HG03342 (cell line): ENCODE results near the gene CD226.
"Not testable (repeated sequence)": the region's sequence is repeated elsewhere in the genome, so short reads cannot be mapped to it uniquely, and the experiment has no call there.

Source experiments
- ATAC-seq: cut with Tn5 transposase; IDR thresholded peaks from one replicate; pipeline ENCODE4 v1.9.1; 2021; ENCODE audit warnings: mild to moderate bottlenecking, moderate library complexity; ENCODE audit not compliant: unreplicated experiment

CD226 gene

DNA sequence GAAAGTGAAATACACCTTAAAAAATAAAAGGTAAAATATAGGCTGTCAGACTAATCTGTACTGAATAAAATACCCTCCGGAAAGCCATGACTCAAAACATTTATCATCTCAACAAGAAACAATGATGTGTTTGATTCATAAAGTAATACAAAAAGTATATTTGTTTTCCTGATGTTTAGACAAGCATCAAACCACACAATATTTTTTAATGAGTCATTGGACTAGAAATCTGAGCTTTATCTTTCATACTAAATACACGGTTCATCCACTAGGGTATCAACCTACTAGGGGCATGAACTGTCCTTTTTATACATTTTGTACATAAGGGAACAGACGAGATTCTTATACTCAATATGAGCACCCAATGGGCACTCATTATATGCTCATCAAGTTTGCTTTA lies 31.3 kb downstream of the CD226 start:
- no peak for ATAC-seq

DNA sequence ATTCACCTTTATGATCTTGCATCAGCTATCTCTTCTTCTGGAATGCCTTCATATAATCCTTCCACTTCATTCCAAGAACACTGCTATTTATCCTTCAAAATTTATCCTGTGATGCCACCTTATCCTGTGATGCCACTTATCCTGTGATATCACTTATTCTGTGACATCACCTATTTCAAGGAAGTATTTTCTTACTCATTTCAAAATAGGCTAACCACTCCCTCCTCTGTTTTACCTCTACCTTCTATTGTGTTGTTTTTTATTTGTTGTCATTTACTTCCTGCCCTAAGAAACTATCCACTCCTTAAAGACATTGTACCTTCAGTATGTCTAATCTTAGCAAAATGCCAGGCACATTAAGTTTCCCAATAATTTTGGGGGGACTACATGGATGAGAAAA lies 38.8 kb downstream of the CD226 start:
- no peak for ATAC-seq

DNA sequence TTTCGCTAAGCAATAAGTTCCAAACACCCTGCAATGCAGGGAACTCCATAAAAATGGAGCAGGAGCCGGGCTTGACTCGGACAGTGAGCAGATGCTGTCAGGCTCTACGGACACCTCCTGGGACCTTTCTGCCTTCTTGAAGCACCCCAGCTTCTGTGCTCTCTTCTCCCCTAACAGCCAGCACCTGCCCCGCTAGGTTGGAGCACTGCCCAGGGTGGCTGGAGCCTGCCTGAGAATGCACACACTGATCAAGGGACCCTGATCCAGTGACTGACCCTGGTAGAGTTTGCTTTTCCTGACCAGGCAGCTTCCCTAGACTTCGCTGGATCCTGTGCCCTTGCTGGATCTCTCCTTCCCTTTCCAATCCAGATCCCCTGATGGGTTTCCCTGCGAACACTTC lies 40.9 kb downstream of the CD226 start:
- ATAC-seq, result no peak

DNA sequence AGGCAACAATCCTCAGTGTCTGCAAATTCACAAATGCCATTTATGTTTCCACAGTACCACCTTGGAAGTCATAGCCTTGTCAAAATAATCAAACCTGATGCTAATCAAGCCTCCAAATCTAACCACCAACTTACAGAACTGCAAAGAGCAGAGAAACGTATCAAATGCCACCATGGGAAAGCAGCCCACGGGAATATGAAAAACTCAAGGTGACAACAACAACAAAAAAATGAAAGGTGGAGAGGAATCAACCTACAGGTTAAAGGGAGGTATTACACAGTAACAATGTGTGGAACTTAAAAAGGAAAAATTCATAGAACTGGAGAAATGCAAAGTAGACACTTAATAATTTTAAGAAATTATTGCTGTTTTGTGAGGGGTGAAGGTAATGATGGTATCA lies 46.7 kb downstream of the CD226 start:
- ATAC-seq, result no peak

DNA sequence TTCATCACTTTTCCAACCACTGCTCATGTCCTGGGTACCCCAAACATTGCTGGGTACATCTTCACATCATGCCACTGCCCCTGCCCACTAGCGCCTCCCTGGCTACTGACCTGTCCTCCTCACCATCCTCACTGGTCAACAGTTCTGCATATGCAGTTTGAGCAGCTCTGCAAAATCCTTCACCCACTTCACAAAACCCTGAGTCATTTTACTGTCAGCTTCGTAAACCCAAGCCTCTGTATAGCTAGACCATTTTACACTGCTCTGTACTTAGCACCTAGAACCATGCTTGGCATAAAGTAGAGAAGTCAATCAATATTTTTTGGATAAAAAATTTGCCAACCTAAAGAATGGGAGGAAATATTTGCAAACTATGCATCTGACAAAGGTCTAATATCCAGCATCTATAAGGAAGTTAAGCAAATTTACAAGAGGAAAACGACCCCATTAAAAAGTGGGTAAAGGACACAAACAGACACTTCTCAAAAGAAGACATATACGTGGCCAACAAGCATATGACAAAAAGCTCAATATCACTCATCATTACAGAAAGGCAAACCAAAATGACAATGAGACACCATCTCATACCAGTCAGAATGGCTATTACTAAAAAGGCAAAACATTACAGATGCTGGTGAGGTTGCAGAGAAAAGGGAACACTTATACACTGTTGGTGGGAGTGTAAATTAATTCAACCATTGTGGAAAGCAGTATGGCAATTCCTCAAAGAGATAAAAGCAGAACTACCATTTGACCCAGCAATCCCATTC lies 48.3 kb downstream of the CD226 start:
- ATAC-seq, result not testable (repeated sequence)

DNA sequence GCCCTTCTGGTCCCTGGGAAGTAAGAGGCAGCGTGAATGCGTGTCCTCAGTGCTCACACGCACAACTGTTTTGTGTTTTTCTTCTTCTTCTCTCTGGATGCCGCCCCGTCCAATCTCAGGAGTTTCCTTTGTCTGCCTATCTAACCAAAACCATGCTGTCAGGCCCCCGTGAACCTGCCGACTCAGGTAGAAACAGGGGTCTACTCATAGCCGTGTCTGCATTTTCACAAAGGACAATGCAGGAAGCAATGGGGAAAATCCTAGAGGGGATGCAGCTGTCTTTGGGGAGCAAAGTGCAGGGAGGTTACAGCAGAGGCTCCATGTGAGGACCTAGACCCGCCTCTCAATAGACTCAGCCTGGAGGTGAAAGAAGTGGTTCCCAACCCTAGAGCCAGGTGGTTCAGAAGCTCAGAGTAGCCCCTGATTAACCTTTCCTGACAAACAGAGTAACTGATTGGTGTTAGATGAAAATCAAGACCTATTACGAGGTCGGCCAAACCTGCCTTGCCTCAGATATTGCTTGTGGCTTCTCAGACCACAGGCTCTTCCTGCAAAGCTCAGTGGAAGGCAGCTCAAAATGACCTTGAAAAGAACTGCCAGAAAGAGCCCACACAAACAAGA lies 49.3 kb downstream of the CD226 start:
- ATAC-seq, result peak; percentile 34

DNA sequence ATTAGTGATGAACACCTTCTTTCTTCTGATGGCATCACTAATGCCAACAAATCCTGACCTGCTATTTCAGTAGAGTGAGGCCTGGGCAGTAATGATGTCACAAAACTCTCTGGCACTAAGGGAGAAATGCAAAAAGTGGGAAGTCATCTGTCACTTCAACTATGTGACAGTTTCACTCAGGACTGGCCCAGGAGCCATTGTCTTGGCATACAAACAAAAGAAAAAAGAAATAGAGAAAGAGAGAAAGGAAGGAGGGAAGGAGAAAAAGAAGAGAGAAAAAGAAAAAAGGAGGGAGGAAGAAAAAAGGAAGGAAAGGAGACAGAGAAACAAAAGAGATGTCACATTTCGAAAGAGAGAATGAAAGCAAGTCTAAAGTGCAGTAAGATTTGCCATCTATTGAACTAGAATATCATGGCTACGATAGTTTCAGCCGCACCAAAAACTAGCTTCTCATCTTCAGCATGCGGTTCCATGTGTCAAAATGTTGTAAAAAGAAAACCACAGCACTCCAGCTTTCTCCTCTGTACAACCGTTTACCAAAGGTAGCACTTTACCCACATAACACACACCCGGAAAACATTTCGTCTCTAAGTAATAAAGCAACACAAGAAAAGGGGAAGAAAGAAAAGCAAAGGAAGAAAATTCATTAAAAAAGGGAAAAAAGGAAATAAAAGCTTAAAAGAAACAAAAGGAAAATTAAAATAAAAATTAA lies 50.1 kb downstream of the CD226 start:
- ATAC-seq, result peak; percentile 37

DNA sequence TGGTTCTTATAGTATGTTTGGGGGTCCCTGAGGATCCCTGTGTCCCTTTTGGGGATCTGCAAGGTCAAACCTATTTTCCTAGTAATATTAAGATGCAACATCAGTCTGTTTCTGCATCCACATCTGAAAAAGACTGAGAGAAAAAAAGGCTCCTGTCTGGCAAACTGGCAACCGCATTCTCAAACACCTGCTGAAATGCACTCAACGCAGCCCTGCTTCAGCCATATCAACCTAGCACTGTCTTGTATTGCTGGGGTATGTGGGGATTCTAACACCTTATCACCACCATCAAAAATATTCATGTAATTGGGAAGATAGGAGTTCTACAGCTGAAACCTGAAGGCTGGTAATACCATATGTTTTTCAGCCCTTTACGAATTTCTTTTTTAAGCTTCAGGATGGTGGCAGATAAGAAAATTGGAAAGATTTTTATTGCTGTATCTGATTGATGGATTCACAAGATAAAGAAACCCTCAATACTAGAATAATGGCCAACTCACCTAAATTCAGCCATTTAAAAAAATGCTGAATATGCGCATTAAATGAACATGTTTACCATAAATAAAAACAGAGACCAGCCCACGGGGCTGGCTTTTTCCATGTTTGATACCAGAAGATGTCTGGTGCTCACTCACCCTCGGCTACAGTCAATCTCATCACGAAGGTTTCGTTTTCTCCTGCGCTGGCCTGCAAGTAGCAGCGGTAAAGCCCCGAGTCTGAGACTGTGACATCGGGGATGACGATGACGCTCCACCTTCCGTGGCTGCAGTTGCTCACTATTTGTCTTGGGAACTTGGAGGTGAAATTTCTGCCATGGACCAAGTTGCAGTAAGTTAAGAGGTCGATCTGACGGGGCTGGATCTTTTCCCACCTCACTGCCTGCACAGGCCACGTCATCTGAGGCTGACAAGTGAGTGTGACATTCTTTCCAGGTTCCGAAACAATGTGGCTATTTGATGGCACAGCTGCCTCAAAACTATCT lies 52.3 kb downstream of the CD226 start:
- ATAC-seq, result no peak

DNA sequence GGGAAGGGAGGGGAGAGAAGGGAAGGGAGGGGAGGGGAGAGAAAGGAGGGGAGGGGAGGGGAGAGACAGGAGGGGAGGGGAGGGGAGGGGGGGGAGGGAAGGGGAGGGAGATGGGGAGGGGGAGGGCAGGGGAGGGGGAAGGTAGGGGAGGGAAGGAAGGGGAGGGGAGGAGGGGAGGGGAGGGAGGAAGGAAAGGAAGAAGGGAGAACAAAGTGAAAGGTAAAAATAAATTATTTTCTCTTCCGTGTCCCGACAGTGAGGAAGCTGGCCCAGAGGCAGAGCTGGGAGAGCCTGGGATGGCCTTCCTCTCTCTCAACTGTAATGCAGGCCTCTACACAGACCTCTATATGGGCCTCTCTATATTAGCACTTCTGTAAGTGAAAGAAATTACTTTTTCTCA lies 53.2 kb downstream of the CD226 start:
- no peak for ATAC-seq

DNA sequence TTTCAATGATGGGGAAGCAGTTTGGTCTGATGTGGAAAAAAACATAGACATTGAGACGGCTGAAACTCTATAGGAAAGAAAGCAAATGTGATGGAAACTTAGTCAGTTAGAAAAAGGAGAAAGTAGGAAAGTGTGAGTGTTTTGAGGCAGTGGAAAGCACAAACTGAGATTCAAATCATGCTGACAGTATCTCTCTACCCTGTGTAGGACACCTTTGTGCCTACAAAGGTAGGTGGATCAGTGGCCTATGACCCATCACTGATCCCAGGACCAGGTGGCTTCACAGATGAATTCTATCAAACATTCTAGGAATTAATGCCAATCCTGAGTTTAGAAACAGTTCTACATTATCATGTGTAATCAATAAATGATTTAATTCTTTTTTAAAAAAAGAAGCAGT lies 57.1 kb downstream of the CD226 start:
- no peak for ATAC-seq

DNA sequence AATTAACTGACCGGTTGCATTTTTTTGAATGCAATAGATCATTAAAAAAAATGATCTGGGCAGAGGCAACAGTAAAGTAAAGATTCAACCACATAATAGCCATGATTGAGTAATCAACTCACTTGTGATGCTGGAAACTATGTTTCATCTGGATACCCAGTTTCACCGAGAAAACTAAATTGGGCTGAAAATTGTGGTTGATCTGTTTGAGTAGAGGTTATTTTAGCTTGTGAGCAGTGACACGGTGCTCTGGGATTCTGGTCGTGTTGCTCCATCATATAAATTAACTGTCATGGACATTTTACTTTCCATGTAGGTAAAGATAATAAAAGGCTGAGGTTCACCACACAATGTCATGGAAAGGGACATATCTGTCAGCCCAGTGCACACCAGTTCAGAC lies 58.7 kb downstream of the CD226 start:
- ATAC-seq, result no peak

DNA sequence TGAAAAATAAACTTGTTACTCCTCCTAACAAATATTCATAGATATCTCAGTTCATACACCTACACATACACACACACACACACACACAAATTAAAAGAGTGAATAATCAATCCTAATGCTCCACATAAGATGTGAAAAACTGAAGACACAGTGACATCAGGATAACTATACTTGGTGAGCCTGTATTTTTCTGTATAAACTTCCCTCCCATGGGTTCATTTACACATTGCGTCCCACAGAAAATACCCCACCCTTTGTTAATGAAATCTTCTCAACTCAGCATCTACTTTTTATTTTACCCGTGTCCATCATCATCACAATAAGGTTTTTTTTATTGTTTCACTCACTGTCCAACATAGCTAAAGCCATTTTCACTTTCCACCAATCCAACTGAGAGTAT lies 60.4 kb downstream of the CD226 start:
- no peak for ATAC-seq

DNA sequence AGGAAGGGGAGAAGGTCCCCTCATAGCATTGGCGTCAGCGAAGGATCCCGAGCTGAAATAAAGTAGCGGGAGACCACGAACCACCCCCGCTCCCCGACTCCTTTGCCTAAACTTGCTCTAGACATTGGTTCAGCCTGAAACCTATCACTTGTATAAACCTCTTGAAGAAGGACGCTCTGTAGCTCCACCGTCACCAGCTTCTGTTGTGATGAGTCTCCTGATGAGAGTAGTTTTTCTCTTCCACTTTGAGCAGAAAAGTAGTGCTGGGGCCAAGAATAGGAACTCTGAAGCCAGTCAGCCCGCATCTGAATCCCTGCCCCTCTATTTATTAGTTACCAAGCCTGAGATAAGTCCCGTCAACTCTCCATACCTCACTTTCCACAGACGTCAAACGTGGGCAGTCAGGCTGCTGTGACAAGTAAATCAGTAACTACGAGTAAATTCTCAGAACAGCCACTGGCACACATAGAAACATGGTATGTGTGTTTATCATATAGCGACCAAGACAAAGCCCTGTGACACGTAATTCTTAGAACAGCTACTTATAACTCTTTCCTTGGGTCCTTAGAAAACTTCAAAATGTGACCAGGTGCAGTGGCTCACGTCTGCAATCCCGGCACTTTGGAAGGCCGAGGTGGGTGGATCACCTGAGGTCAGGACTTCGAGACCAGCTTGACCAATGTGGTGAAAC lies 61.7 kb downstream of the CD226 start:
- peak; percentile 84 for ATAC-seq

DNA sequence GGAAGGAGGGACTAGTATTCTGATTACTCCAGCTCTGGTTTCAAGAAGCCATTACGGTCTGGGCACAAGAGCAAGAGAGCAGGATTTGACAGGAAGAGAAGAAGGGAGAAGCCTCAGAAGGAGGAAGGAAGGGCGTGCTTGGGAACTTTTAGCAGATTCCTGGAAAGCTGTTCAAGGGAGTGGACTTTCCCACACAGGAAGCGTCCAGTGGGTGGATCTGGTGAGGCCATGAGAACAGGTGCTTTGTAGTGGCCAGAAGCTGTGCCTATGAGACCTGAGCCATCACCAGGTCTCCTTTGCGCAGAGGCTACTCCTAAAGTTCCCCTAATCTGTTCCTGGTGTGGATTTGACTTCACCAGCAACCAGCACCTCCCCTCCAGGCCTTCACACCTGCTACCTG lies 62.3 kb downstream of the CD226 start:
- no peak for ATAC-seq

DNA sequence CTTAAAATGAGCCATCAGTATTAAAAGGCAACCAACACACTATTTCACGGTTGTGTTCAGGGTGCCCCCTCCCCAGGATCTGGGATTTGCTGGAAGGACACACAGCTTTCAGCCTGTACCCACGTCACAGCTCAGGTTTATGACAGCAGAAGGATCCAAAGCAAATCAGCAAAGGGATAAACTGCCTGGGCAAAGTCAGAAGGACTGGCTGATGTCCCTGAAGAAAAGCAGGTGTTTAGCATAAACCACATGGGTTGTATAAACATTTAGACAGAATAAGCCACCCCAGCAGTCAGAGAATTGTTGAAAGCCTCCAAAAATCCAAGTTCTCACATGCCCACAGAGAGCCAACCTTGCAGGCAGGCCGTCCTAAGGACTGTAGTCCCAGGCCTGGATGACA lies 63.9 kb downstream of the CD226 start:
- ATAC-seq, result no peak

DNA sequence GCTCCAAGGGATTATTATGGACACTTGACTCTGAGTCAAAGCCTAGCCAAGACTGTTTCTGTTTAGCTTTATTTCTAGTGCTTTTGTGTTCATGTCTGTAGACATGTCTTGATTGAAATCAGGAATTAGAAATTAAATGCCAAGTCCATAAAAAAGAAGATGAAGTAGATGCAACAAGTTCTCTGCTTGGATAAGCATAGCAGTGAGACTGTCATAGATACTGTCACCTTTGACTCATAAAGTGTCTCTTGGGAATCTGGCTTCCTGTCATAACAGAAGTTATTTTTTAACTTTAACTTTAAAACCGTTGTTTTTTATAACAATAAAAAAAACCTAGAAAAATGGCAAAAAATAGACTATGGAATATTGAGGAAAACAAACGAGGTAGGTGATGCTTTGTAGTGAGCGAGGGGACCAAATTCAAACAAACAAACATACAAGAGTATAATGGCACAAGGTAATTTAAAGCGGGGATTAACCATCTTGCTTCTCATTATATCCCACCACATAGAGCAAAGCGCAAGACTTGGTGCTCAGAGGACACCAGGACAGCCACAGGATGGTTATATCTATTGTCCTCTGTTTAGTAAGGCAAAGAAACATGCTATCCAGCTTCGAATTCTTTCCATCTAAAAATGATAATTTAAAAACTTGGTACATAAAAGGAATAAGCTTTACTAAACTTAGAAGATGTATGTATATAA lies 64.6 kb downstream of the CD226 start:
- peak; percentile 36 for ATAC-seq

DNA sequence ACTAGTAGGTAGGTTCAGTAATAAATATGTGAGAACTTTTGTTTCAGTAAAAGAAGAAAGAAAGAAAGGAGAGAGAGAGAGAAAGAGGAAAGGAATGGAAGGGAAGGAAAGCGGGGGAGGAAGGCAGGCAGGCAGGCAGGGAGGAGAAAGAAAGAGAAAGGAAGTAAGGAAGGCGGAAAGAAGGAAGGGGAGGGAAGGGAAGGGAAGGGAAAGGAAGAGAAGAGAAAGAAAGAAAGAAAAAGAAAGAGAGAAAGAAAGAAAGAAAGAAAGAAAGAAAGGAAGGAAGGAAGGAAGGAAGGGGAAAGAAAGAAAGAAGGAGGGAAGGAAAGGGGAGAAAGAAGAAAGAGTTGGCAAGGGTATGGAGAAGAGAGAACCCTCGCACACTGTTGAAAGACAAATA lies 67.6 kb downstream of the CD226 start:
- no peak for ATAC-seq

DNA sequence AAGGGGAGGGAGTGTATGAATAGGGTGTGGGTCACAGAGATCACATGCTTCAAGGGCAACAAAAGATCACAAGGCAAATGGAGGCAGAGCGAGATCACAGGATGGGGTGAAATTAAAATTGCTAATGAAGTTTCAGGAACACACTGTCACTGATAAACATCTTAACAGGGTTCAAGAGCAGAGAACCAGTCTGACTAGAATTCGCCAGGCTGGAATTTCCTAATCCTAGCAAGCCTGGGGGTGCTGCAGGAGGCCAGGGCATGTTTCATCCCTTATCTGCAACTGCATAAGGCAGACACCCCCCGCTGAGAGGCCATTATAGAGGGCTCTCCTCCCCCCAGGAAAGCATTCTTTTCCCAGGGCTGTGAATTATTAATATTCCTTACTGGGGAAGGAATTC lies 68.6 kb downstream of the CD226 start:
- not testable (repeated sequence) for ATAC-seq

DNA sequence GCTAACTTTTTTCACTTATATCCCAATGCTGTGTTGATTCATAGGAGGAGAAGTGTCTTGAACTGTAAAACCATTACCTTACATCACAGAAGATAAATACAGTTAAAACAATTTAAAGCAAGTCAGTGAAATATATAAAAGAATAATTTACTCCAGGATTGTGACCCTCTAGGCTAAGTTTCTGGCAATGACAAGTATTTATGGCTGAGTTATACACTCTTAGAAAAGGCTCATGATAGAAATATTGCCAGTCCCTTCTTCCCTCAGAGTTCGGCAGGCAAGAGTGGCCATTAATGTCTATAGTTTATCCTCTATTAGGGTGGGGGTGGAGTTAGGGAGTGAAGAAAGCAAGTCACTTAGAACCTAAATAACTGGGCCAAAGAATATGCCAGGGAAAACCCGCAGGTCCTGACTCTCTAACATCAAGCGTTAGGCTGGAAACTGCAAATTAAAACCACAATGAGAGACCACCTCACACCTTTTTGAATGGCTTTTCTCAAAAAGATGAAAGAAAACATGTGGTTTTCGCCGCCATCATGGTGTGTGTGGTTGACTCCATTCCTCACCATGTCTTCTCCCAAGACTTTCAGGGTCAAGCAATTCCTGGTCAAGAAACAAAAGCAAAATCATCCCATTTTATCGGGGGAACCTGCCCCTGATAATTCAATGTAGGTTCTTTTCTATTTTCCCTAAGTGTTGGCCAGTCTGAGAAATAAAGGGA lies 69.3 kb downstream of the CD226 start:
- ATAC-seq, result no peak
